ENCODE results near the gene NMU.

DNA sequence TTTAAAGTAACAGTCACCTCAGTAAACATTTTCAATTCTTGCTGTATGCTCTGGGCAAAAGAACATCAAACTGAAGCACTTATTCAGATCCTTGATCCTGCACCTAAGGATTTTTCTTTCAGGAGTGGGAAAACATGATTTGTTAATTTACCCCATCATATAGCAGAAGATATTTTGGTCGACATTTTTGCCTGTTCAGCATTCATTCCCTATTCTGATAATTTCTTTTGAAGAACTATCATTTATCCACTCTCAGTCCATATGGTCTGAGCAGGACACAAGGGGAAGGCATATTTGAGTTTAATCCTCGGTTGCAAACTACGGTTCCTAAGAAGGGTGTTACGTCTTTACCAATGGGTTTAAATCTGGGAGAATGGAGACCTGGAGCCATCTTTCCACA is 88.2 kb downstream of the NMU start:
- TF ChIP-seq EZH2 (IDR thresholded peaks at IDR 0.05; ENCODE audit: insufficient read depth, poor library complexity, severe bottlenecking) (no peak), EZH2phosphoT487 (IDR thresholded peaks at IDR 0.05; ENCODE audit: insufficient read depth, low read depth) (no peak)
